Hepatic stellate cell (primary cell): ENCODE data around the gene GDNF.

ENCODE experiments used
- DNase-seq: peaks from one replicate; pipeline ENCODE4 v3.0.0; 2011; ENCODE audit warnings: low spot score

The GDNF gene

DNA sequence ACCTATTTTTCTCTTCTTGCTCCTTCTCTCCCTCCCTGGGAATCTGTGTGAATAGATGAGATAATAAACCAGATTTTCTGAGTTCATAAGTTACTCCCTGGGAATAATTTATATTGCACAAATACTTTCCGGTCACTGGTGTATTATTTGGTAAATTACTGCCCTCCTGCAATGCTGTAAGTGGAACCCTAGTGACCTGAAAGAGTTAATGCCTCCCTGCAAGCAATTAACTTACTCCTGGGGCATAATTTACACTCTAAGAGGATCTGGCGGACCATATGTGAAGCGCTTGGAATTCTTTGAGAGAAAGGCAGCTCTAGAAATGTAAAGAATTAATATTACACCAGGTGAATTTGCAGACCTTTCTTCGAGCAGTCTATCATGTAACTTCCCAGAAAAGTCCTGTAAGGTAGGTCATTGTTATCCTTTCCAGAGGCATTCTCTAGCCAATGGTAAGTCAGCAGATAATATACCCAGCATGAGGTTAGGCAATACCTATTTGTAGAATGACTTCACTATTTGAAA is 7.0 kb upstream of the GDNF start:
- DNase-seq, result no peak

- no peak for DNase-seq
These were observed 4.2 kb upstream of the GDNF start for GRCh38 chr5:37844009-37844408.

DNA sequence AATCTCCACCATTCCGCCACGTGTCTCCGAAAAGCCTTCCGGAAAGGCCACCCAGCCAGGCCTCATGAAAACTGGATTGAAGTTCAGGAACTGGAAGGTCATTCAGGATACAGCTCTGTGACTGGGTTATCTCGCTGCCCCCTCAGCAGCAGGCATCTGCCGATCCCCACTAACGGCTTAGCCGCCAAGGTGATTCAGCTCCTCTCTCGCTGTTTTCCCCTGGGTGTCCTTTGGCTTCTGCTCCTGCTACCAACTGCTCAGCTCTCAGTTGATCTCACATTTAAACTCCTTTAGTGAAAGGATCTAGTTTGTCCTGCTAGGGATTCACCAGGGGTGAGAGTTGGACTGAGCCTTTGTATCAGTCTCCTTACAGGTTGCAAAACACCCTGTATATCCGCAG is 2.2 kb upstream of the GDNF start:
- DNase-seq, result no peak

DNA sequence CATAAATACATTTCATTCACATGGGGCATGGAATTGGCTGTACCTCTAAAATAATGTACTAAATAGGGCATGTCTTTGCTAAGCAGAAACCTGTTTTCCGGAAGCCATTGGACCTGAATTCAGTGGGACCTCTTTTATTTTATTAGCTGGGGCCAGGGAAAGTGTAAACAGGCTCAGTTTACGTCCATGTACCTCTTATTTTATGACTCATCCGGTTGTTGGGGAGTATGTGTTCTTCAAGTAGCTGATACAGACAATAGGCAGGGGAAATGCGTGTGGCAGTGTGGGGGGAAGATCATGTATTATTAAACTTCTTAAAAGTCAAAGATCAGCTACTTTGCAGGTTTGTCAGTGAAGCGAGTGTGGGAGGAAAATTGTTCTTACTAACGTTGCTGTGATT is 1.4 kb upstream of the GDNF start:
- no peak for DNase-seq

DNA sequence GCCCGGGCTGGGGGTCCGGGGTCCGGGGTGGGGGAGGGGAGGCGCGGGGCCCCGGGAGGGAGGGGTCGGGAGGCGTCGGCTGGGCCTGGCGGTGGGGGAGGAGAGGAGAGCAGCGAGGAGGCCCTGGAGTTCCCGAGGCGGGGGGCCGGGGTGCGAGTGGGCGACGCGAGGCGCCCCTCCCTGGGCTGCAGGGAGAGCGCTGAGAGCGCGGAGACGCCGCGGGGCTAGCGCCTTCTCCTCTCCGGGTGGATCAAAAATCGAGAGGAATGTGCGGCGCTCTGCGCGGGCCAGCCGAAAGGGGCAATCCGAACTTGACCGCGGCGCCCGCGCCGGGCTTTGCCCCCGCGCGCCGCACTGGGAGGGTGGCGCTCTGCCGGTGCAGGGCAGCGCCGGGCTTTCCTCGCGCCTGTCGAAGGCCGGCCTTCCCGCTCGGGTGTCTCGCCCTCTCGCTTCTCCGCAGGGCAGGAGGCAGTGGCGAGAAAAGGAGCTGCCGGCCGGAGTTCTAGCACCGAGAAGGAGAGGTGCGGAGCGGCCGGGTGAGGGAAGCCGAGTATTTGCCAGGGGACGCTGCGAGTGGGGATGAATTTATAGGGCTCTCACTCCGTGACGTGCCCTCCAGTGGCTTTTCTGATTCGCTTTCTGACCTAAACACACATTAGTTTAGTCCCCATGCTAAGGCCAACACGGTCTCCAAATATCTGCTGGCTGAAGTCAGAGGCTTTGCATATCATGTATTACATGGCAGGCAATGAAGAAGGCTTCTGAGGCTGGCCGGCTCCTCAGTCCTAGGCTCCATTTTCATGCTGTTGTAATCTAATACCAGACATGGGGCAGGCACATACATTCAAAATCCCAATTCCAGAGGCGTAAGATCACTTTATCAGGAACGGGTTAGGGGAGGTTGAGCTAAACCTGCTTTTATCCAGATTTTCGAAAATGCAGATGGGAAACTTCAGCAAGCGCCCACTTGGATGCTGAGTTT is 503 bp upstream of the GDNF start:
- peak; percentile 73 for DNase-seq

DNA sequence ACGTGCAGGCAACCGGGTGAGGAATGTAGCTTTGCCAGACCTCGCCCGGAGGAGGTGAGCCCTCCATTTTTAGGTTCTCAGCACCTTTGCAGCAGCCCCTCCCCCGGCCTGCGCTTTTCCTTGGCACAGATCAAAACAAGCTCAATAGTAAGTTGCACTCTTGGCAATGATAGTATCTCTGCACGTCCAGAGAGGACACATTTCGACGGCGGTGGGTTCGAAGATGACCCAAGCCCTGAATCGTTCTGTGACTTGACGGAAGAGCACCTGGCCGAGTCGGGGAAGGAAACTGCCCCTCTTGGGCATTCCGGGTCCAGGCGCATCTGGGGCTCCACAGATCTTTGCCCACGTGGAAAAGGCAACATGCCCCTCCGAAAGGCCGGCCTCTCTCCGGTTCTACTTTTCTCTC is 904 bp downstream of the GDNF start:
- no peak for DNase-seq

DNA sequence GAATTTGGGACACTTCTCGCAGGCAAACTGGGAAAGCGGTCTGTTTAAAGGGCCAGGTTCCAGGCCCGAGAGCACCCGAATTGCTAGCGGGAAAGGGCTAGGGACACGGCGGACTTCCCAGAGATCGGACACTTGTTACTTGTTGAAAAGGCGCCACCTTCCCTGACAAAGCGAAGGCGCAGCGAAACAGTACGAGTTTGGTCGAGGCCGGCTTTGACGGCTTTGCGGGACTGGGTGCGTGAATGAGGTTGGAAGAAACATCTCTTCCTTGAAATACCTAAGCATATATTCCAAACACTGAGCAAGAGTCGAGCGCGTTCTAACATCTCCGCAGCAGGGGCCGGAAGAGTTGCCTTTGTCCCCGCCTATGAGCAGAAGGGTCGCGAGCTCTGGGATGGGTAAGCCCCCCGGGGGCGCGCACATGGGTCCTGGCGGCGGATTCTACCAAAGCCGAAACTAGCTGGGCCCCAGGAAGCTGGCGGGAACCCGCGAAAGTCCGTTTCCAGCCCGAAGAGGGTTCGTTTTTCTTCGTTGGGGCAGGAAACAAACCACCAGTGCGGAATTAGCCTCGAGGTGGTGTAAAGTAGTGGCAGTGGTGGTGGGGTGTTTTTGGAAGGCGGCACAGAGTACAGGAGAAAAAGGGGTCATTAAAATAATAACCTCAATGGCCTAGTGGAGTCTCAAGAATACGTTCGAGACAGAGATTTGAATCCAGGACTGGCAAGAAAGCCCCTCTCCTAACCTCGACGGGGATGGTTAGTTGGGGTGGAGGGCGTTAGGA is 1.5 kb downstream of the GDNF start:
- peak; percentile 53 for DNase-seq

DNA sequence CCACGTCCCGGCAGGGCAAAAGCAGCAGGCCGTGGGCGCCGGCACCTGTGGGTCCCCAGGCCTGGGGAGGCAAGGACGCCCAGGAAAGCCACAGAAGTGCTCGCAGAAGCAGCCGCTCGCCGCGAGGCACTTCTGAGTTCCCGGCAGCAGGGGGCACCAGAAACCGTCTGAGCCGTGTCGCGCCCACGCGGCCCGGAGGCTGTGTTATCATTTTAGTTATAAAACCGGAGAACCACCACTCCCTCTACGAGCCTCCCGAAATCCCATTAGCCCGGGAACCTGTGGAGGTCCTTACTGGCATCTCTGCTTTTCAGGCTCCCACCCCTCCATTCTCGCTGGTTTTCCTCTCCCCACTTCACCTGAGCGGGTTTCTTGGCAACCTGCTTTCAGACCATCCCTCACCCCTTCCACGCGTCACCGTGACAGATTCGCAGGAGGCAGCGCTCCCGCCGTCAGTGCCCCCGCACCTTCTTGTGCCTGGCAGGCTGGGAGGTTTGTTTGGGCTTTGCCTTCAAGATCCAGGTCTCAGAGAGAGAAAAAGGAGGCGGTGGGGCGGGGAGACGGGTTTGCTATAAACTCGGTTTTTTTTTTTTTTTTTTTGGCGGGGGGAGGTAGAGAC is 2.3 kb downstream of the GDNF start:
- peak; percentile 86 for DNase-seq

GRCh38 chr5:37836592-37837413 is 3.0 kb downstream of the GDNF start:
- peak; percentile 75 for DNase-seq

GRCh38 chr5:37836235-37836591 is 3.6 kb downstream of the GDNF start:
- no peak for DNase-seq

DNA sequence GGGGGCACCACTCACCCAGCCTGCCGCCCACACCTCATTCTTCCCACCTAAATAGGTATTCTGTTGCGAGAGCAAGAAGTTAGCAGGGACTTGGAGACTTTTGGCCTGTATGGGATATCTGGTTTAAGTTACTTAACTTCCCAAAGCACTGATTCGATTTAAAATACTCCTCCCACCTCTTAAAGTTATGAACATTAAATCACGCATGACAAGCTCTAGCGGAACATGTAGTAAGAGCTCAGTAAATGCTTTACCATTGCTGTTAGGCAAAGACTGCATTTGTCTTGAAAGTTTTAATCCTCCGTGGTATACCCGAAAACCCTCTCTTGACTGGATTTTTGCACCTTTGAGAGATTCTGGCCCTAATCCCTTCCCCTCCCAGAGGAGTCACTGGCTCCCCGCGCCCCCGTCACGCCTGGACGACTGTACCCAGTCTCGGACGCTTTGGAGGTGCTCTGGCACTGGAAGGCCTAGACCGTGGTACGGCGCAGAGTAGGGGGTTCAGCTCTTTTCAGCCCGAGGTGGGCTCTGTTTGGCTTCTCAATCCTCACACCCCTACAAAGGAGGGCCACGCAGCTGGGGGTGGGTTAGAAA is 4.4 kb downstream of the GDNF start:
- DNase-seq, result no peak

GRCh38 chr5:37834542-37835379 is 5.1 kb downstream of the GDNF start:
- DNase-seq, result no peak

GRCh38 chr5:37833990-37834389 is 5.9 kb downstream of the GDNF start:
- DNase-seq, result no peak

DNA sequence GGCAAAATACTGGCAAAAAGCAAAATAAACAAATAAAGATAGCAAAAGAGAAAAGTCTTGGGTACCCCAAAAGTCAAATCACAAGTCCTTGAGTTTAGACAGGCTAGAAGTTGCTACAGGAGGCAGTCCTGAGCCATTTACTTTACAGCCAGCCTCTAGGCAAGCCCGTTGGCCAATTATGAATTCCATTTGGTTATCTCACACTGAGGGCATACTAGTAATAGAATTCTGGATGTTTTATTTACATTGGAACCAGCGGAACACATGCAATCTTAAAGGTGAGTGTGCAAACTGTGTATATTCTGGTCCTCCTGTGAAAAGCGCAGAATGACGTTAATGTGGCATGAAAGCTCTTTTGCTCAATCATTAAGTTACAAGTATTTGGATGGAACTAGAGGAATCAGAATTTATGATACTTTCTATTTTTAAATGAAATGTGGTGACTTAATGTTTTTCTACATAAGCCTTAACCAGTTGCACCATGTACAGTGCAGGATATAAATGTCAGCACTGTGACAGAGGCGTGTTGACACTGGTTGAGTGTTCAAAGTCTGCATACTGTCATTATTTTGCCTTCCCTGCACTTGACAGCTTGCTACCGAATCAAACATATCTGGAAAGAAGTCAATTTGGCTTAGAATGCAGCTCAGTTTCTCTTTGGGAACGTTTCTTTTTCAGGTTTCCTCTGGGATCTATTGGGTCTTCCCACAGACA is 7.9 kb downstream of the GDNF start:
- DNase-seq, result peak; percentile 62

- DNase-seq, result no peak
These were observed 9.5 kb downstream of the GDNF start for GRCh38 chr5:37830348-37830747.

- DNase-seq, result no peak
These were observed 14.4 kb downstream of the GDNF start for GRCh38 chr5:37825334-37825915.

DNA sequence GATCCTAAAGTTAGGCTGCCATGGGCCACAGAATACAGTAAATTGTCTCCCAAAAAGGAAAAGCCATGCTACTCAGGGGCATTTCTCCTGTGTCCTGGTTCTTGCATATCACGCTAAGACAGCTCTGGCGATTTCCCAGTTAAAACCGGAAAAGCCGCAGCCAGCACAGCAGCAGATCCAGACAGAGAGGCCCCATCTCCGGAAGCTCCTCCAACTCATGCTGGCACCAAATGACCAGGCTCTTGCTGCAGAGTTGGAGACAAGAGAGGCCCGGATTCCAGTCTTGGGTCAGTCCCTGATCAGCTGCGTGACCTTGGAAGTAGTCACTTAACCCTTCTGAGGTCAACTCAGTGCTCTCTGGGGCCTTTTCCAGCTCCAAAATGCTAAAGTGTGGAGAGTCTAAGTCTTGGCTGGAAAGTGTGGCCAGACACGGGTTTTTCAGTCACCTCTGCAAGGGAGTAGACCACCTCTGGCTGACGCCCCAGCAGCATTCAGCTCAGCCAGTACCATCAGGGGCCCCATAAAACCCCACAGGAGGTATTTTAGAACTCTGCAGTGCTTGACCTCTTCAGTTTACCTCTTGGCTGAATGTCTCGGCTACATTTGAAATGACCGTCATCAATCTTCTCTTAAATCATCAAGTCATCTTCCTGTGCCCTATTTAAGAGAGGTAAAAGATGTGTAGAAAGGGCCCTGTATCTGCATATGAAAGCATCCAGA is 16.2 kb downstream of the GDNF start:
- DNase-seq, result no peak

DNA sequence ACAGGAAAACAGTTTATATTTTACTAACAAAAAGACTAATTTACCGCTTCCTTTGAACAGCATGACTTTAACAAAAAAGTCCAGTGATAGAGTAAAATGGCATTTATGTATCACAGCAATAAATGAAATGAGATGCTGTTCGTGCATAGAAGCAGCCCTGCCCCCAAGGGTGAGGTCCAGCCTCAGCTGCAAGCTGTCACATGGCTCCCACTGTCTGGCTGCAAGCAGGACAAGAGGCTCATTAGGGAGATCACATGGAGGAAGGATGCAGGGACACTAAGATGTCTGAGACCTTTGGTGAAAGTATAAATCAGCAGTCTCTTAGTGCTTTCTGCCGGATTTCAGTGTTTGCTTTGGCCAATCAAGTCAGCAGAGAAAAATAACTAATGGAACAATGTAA is 23.0 kb downstream of the GDNF start:
- DNase-seq, result no peak

DNA sequence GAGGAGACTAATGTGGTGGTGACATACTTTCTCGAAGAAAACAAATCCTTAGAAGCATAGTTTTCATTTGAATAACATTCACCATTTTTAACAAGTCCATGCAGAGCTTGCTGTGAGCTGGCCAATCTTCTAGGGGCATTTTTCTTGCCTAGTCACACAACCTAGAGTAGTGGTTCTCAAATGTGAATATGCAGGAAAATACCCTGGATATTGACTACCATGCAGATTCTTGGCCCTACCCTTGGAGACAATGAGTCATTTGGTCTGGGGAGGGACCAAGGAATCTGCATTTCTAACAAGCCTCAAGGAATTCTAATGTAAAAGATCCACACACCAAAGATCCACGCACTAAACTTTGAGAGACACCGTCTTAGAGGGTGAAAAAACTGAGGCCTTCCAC is 23.5 kb downstream of the GDNF start:
- DNase-seq, result no peak
